A549 (cell line): Measurements from ENCODE around the gene IFI27L2.

ENCODE experiments used
- ATOH8 ChIP-seq: fragments of 250-450 bp; sonication (Bioruptor Pico); IDR thresholded peaks from 2 replicates; pipeline ENCODE4 v1.5.0; 2020; ENCODE audit warnings: low read depth, mild to moderate bottlenecking, moderate library complexity
- CTCF ChIP-seq: fragments of >200 bp; sonication (Bioruptor Twin); formaldehyde crosslinking; IDR thresholded peaks from 3 replicates; pipeline ENCODE4 v1.5.1; 2016
- HOXB13 ChIP-seq: fragments of 250-450 bp; sonication (Bioruptor Pico); IDR thresholded peaks from 2 replicates; pipeline ENCODE4 v1.5.0; 2020; ENCODE audit warnings: low read depth, mild to moderate bottlenecking, moderate library complexity
- MYC ChIP-seq: IDR thresholded peaks from 2 replicates; pipeline ENCODE4 v1.6.1; 2012; ENCODE audit warnings: mild to moderate bottlenecking, inconsistent platforms, low read length, improper control_type of control experiment, borderline replicate concordance
- POLR2A ChIP-seq: IDR thresholded peaks from 2 replicates; pipeline ENCODE4 v1.6.1; 2012; ENCODE audit warnings: mild to moderate bottlenecking, low read length
- SMC3 ChIP-seq: fragments of >200 bp; sonication (Bioruptor Twin); formaldehyde crosslinking; IDR thresholded peaks from 3 replicates; pipeline ENCODE4 v1.6.1; 2018; ENCODE audit warnings: inconsistent platforms
- TP53 ChIP-seq: fragments of 250-450 bp; sonication (Bioruptor Pico); IDR thresholded peaks from 2 replicates; pipeline ENCODE4 v1.5.0; 2021; ENCODE audit warnings: mild to moderate bottlenecking, moderate library complexity

GRCh38 chr14:94089479-94089878 is 39.9 kb downstream of the IFI27L2 start:
- TF ChIP-seq POLR2A (no peak), MYC (no peak), CTCF (no peak), TP53 (no peak), ATOH8 (CRISPR knock-in tag) (0 out of 2 replicates have a peak, but pooled peaks have one; percentile 25), SMC3 (no peak), HOXB13 (CRISPR knock-in tag) (no peak)
